Stimulated activated CD4-positive, alpha-beta T cell treated with anti-CD3 and anti-CD28 coated beads, Interleukin-2, amount 100 ng/mL, for 48 hours (primary cell): Measurements from ENCODE around the gene PPP1R18.
"Not testable (repeated sequence)": the region's sequence is repeated elsewhere in the genome, so short reads cannot be mapped to it uniquely, and the experiment has no call there.

Source experiments
- DNase-seq, 2 donors: peaks; one replicate each; pipeline ENCODE4 v3.0.0-alpha.2; 2020

PPP1R18 gene, protein sequence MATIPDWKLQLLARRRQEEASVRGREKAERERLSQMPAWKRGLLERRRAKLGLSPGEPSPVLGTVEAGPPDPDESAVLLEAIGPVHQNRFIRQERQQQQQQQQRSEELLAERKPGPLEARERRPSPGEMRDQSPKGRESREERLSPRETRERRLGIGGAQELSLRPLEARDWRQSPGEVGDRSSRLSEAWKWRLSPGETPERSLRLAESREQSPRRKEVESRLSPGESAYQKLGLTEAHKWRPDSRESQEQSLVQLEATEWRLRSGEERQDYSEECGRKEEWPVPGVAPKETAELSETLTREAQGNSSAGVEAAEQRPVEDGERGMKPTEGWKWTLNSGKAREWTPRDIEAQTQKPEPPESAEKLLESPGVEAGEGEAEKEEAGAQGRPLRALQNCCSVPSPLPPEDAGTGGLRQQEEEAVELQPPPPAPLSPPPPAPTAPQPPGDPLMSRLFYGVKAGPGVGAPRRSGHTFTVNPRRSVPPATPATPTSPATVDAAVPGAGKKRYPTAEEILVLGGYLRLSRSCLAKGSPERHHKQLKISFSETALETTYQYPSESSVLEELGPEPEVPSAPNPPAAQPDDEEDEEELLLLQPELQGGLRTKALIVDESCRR

DNA sequence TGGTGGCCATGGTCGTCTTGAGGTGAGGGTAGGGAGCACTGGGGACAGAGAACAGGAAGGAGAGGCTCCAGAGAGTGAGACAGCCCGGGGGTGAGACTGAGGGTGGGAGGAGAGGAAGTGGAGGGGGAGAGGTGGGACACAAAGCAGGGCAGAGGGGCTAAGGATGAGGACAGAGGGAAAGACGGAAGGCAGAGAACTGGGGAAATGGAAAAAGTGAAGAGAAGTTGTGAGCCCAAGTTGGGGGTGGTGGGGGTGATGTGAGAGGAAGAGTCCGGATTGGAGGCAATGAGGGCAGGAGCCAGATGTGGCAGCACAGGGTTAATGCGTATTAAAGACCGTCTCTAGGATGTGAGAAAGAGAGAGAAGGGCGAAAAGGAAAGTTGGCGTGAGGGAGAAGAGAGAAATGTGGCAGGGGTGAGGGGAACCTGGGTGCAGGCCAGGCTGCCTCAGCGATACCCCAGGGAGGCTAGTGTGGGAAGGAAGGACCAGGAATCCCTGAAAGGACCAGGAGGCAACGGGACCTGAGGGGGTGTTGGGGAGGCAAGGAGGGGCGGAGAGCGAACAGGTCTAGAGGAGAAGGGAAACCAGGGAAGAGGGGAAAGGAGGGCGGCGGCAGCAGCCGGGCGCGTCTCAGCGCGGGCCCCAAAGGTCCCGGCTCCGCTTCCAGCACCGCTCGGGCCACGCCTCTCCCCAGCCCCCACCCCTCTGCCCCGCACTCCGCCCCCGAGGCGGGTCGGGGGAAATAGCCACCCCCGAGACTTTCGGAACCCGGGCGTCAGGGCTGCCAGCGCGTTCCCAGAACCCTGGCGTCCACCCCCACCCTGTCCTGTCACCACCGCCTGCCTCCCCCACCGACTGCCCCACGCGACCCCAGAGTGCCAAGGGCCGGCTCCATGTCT, at the start of gene PPP1R18:
PPP1R18 (minus strand) TSS at position 637 of the 899 bp plus-strand sequence; CDS start at position 10, 627 bp downstream.
- DNase-seq, result peak; percentile 78 to 82

DNA sequence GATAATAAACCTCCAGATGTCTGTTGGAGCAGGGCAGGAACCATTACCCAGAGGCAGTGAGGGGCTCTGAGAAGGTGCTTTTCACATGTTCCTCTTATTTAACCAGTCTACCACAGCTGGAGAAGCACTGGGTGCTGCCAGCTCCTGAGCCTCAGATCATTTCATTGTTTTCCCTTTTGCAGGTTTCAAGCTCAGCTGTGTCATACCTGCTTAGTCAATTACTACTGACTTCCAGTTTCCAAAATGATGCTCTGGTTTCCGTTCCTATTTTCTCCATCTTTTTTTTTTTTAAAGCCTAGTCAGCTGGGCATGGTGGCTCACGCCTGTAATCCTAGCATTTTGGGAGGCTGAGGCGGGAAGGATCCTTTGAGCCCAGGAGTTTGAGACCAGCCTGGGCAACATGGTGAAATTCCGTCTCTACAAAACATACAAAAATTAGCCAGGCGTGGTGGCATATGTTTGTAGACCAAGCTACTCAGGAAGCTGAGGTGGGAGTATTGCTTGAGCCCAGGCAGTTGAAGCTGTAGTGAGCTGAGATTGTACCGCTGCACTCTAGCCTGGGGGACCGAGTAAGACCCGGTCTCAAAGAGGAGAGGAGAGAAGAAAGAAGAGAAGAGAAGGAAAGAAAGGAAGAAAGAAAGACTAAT, 49.3 kb upstream of the PPP1R18 start:
- no peak for DNase-seq

DNA sequence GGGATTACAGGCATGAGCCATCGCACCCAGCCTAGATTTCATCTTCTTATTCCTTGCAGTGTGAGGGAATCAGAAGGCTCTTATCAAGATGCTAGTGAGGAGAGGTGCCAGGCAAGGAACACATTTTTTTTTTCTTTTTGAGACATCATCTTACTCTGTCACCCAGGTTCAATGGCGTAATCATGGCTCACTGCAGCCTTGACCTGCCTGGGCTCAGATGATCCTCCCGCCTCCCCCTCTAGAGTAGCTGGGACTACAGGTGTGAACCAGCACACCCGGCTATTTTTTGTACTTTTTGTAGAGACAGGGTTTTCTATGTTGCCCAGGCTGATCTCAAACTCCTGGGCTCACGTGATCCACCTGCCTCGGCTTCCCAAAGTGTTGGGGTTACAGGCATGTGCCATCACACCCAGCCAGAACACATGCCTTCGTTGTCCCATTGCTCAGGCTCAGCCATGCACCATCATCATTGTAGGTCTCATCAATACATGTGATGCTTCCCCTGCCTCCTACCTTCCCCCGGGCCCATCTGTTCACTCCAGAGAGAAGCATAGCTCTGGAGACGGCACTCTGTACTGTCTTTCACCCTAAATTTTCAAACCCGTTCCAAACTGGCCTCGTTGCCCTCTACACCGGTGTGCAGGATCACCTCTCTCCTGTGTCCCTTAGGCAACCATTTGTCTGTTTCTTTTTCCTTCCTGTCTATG, 45.9 kb upstream of the PPP1R18 start:
- DNase-seq, result no peak

DNA sequence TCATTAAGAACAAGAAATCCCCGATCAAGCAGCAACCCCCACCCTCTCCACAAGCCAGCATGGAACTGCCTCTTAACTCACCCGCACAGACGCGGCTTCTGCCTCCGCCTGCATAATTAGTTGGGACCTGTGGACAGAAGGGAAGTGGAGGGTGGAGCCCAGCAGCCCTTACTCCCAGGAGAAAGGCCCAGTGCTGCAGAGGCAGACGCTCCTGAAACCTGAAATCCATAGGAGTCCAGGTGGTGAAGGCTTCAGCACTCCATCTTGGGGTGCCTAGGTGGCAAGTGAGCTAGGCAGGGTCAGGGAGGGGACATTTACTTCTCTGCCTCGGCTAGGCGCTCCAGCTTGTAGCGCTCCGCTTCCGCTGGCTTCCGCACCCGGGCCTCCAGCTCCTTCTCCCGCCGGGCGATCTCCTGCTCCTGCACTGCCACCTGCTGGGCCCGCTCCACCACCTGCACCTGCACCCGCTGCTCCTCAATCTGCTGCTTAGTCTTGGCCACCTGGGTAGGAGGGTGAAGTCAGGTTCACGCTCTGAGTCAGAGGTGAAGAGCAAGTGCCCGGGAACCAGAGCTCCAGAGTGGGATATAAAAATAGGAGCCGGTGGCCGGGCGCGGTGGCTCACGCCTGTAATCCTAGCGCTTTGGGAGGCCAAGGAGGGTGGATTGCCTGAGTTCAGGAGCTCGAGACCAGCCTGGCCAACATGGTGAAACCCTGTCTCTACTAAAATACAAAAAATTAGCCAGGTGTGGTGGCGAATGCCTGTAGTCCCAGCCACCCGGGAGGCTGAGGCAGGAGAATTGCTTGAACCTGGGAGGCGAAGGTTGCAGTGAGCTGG, 44.4 kb upstream of the PPP1R18 start:
- DNase-seq, result peak; percentile 77 to 78

DNA sequence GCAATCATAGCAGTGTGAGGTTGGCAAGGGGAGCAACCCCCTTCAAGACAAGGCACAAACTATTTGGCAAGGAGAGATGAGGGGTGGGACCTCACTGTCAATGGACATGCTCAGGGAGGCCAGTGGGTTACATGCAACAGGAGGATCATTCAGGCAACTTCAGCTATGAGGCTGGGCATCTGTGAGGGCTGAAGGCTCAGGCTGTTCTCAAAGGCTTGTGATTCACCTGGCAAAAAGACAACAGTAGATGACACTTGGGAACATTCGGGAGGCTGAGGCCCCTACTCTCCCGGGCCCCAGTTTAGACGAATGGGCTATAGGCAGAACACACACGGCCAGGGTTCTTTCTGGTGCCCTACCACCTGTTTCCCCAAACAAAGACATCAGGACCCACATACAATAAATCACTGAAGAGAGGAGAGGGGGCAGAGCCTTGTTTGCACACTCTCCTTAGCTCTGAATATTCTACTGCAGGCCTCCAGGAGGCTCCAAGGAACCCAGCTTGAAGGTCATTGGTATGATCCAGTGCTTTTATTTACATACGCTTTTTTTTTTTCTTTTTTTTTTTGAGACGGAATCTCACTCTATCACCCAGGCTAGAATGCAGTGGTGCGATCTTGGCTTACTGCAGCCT, 41.6 kb upstream of the PPP1R18 start:
- no peak for DNase-seq

DNA sequence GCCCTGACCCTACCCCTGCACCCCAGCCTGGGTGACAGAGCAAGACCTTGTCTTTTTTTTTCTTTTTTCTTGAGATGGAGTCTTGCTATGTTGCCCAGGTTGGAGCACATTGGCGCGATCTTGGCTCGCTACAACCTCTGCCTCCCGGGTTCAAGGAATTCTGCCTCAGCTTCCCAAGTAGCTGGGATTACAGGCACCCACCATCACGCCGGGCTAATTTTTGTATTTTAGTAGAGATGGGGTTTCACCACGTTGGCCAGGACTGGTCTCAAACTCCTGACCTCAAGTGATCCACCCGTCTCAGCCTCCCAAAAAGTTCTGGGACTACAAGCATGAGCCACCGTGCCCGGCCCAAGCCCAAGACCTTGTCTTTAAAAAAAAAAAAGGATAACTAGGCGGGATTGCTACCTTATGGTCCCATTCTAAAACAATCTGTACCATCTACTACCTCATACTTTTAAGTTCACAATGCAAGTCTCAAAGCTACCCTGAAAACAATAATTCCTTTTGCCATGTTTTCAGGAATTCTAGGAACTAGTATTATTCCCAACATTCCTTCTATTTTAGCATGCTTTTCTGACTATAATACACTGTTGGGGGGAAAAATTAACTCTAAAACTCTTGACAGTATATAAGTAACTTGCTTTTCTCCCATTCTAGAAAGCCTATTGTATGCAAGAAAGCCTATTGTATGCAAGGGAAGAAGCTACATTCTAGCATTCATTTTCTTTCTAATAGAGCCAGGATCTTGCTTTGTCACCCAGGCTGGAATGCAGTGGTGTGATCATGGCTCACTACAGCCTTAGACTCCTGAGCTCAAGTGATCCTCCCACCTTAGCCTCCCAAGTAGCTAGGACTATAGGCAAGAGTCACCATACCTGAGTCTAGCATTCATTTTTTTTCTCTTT, 40.3 kb upstream of the PPP1R18 start:
- no peak for DNase-seq

DNA sequence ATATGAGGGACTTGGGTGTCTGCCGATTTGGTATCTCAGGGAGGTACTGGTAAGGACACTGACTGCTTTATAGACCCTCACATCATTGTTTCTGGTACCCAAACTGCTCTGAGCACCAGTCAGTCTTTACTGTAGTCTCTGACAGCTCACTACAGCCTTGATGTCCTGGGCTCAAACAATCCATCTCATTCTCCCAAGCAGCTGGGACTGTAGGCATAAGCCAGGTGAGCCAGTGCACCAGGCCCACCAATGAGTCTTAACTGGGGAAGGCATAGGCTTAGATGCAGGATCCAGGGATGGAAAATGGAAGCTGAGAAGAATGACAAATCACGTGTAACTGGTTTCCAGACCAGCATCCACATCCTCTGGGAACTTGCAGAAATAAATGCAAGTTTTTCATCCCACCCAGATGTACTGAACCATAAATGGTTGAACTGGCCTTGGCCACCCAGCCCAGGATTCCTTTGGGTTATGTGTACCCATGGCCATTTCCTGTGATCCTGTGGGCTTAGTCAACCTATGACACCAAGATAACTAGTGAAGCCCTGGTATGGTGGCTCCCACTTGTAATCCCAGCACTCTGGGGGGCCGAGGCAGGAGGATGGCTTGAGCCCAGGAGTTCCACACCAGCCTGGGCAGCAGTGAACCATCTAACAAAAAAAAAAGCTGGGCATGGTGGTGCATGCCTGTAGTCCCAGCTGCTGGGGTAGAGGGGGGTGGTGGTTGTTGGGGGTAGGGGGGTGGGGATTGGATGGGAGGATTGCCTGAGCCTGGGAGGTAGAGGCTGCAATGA, 39.5 kb upstream of the PPP1R18 start:
- no peak for DNase-seq

DNA sequence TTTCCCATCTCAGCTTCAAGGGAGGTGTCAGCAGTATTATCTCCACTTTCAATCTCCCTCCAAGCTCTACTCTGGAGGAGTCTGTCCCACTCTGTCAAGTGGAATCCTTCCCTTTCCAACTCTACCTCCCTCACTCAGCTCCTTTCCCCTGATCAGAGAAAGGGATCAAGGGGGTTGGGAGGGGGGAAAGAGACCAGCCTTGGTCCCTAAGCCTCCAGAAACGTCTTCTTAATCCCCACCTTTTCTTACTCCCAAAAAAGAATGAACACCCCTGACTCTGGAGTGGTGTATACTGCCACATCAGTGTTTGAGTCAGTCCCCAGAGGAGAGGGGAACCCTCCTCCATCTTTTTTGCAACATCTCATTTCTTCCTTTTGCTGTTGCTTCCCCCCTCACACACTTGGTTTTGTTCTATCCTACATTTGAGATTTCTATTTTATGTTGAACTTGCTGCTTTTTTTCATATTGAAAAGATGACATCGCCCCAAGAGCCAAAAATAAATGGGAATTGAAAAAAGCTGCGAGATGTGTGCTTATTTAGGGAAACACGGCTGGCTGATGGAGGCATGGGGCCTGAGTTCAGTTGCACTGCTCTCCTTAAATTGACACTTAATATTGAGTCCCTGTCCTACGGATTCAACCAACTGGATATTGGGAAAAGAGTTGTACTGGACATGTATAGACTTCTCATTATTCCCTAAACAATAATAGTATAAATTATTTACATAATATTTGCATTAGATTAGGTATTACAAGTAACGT, 38.6 kb upstream of the PPP1R18 start:
- DNase-seq, result no peak

DNA sequence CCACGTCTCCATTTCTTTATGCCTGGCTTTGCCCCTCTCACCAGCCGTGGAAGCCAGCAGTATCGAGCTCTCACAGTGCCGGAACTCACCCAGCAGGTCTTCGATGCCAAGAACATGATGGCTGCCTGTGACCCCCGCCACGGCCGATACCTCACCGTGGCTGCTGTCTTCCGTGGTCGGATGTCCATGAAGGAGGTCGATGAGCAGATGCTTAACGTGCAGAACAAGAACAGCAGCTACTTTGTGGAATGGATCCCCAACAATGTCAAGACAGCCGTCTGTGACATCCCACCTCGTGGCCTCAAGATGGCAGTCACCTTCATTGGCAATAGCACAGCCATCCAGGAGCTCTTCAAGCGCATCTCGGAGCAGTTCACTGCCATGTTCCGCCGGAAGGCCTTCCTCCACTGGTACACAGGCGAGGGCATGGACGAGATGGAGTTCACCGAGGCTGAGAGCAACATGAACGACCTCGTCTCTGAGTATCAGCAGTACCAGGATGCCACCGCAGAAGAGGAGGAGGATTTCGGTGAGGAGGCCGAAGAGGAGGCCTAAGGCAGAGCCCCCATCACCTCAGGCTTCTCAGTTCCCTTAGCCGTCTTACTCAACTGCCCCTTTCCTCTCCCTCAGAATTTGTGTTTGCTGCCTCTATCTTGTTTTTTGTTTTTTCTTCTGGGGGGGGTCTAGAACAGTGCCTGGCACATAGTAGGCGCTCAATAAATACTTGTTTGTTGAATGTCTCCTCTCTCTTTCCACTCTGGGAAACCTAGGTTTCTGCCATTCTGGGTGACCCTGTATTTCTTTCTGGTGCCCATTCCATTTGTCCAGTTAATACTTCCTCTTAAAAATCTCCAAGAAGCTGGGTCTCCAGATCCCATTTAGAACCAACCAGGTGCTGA, 37.6 kb upstream of the PPP1R18 start:
- DNase-seq, result not testable (repeated sequence)

DNA sequence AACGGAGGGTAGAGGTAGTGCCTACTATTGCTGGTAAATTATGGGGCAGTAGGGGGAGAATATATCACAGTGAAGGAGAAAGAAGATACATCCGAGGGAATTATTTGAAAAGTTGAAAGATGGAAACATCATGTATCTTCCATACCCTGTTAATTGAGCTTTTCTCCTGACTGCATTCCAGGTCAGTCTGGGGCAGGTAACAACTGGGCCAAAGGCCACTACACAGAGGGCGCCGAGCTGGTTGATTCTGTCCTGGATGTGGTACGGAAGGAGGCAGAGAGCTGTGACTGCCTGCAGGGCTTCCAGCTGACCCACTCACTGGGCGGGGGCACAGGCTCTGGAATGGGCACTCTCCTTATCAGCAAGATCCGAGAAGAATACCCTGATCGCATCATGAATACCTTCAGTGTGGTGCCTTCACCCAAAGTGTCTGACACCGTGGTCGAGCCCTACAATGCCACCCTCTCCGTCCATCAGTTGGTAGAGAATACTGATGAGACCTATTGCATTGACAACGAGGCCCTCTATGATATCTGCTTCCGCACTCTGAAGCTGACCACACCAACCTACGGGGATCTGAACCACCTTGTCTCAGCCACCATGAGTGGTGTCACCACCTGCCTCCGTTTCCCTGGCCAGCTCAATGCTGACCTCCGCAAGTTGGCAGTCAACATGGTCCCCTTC, 36.9 kb upstream of the PPP1R18 start:
- not testable (repeated sequence) for DNase-seq

DNA sequence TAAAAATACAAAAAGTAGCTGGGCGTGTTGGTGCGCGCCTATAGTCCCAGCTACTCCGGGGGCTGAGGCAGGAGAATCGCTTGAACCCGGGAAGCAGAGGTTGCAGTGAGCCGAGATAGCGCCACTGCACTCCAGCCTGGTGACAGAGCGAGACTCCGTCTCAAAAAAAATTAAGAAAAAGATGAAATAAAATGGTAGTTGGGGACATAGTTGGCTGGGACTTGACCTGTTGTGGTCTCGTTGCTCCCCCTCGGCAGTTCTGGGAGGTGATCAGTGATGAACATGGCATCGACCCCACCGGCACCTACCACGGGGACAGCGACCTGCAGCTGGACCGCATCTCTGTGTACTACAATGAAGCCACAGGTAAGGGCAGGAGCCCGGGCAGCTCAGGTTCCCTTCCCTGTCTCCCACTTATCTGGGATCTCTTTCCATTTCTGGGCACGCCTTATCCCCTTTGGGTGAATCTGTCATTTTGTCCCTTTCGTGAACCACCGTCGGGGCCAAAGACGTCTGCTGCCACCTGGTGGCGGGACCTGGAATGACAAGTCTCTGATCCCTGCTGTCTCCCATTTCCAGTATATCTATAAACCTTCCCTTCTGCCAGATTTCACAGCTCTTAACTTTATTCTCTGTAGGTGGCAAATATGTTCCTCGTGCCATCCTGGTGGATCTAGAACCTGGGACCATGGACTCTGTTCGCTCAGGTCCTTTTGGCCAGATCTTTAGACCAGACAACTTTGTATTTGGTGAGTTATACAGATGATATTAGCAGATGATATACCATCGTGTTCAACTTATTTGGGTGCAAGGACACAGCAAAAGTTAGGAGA, 36.1 kb upstream of the PPP1R18 start:
- peak; percentile 88 to 91 for DNase-seq

DNA sequence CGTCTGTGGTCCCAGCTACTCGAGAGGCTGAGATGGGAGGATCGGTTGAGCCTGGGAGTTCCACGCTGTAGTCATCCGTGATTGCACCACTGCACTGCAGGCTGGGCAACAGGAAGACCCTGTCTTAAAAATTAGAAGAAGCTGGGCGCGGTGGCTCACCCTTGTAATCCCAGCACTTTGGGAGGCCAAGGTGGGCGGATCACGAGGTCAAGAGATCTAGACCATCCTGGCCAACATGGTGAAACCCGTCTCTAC, 35.5 kb upstream of the PPP1R18 start:
- DNase-seq, result not testable (repeated sequence)

DNA sequence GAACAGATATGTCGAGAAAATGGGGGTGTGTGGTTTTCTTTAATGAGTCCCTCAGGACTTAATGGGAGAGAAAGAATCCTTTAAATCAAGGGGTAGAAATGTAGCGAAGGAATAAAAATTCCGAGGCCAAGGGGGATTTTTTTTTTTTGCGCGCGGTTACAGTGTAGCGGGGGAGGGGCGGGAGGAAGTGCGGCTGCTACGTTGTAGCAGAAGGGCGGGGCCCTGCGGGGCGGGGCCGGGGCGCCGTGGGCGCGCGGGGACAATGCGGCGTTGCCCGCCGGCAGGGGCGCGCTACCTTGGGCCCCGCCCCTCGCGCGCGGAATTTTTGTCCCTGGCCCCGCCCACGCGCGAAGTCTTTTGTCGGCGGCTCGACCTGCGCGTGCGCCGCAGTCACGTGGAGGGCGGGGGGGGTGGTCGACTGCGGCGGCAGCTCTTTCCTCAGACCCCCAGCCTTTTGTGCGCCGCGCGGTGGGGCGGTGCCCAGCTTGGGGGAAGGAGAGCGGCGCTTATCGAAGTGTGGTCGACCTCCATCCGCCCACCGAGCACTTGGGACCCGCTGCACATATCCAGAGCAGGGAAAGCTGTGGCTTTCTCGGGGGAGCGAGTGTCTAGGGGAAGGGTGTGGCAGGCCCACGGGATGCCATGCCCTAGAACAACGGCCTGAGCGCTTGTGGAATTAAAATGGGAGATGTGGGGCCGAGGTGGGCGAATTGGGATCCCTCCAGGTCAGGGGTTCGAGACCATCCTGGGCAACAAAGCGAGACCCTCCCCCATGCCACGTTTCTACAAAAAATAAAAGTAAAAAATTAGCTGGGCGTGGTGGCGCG, 35.0 kb upstream of the PPP1R18 start:
- peak; percentile 94 to 98 for DNase-seq

DNA sequence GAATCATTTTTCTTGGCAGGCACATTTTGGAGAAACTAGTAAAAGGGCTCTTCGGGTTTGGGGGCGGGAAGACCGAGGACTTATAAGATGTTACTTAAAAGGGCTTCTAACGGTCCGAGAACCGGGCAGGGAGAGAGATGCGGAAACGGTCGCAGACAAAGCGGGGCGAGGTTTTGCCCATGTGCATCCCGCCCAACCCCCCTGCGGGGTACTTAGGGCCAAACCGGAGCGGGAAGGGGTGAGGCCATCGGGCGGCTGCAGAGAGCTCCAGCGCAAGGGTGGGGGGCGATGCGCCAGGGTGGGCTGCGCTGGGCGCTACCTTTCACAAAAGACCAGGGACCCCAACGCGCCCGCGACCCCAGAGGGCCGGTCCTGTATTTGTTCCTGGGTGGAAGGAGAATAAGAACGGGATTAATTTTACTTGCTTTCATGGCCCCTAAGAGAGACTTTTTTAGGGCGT, 34.3 kb upstream of the PPP1R18 start:
- DNase-seq, result no peak
